ENCODE results near the gene ADTRP. TPM values are rescaled to one million over a fixed set of nuclear protein-coding genes. Genes with fewer than 3 reads are reported as not detected.

ADTRP gene
- total RNA-seq, 1 donor from 2014 or later, result 3.4 TPM

- Mint-ChIP-seq H3K4me1 (peaks cover 2% of the 10 kb centered on the region), H3K27me3 (ENCODE audit: low read depth) (no peaks in the 10 kb centered on the region), H3K9me3 (peaks cover 9% of the 10 kb centered on the region), H3K4me3 (no peak overlapping the region), H3K36me3 (no peaks in the 10 kb centered on the region), H3K27ac (no peak overlapping the region)
- no peak for DNase-seq (ENCODE audit: low spot score in 2 of 2, unreplicated experiment in 2 of 2)
- TF ChIP-seq, protein P1, sequence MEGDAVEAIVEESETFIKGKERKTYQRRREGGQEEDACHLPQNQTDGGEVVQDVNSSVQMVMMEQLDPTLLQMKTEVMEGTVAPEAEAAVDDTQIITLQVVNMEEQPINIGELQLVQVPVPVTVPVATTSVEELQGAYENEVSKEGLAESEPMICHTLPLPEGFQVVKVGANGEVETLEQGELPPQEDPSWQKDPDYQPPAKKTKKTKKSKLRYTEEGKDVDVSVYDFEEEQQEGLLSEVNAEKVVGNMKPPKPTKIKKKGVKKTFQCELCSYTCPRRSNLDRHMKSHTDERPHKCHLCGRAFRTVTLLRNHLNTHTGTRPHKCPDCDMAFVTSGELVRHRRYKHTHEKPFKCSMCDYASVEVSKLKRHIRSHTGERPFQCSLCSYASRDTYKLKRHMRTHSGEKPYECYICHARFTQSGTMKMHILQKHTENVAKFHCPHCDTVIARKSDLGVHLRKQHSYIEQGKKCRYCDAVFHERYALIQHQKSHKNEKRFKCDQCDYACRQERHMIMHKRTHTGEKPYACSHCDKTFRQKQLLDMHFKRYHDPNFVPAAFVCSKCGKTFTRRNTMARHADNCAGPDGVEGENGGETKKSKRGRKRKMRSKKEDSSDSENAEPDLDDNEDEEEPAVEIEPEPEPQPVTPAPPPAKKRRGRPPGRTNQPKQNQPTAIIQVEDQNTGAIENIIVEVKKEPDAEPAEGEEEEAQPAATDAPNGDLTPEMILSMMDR (IDR thresholded peaks at IDR 0.05; ENCODE audit: unreplicated experiment), result no peak
These were observed 42.2 kb upstream of the ADTRP start for GRCh38 chr6:11820821-11821220.

DNA sequence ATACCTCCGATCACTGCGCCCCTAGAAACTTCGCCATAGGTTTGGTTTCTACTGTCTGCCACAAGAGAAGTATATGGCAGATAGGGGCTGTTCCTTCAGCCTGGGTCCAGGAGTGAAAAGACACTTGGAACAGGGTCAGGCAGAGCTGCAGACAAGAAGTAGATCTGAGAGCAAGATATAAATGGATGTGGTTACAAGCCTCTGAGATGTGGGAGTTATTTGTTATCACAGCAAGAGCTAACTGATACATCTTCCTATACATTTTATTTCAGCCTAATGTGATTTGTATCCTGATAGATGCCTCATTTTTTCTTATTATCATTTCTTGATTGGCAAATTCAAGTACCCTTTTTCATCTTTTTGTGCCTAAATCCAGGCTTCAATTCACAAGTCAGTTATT, 40.9 kb upstream of the ADTRP start:
- Mint-ChIP-seq H3K27me3 (ENCODE audit: low read depth) (no peaks in the 10 kb centered on the region), H3K4me3 (no peak overlapping the region), H3K4me1 (peaks cover 6% of the 10 kb centered on the region), H3K9me3 (peaks cover 9% of the 10 kb centered on the region), H3K36me3 (no peaks in the 10 kb centered on the region), H3K27ac (no peak overlapping the region)
- TF ChIP-seq, protein P1 (IDR thresholded peaks at IDR 0.05; ENCODE audit: unreplicated experiment), result no peak
- no peak for DNase-seq (ENCODE audit: low spot score in 2 of 2, unreplicated experiment in 2 of 2)

DNA sequence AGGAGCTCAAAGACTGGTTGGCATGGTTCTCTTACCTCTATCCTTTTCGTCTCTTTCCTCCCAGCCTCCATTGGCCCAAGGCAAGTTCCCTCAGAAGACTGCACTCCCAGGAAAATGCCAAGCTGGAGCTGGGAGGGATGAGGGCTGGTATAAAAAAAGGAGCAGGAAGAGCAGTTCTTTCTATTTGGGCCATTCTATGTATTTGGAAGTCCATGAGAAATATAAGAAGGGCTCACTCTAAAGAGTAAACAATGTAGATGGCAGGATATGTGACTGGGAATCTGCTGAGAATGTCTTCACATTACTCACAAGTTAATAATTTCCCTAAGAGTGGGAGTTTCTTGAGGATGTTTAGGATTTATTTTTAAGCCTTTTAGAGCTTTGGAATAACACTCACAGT, 36.6 kb upstream of the ADTRP start:
- Mint-ChIP-seq H3K4me1 (peaks cover 23% of the 10 kb centered on the region), H3K27me3 (ENCODE audit: low read depth) (no peaks in the 10 kb centered on the region), H3K27ac (peak overlapping the region; percentile 60), H3K9me3 (peaks cover 9% of the 10 kb centered on the region), H3K4me3 (no peak overlapping the region), H3K36me3 (no peaks in the 10 kb centered on the region)
- no peak for DNase-seq (ENCODE audit: low spot score in 2 of 2, unreplicated experiment in 2 of 2)
- TF ChIP-seq, protein P1 (IDR thresholded peaks at IDR 0.05; ENCODE audit: unreplicated experiment), result no peak

- DNase-seq (ENCODE audit: low spot score in 2 of 2, unreplicated experiment in 2 of 2), result no peak
- no peaks in the 10 kb centered on the region for H3K27me3 Mint-ChIP-seq (ENCODE audit: low read depth)
- H3K4me1 Mint-ChIP-seq, result peaks cover 27% of the 10 kb centered on the region
- peak overlapping the region; percentile 60 for H3K27ac Mint-ChIP-seq
- H3K4me3 Mint-ChIP-seq, result no peak overlapping the region
- TF ChIP-seq, protein P1 (IDR thresholded peaks at IDR 0.05; ENCODE audit: unreplicated experiment), result no peak
- no peaks in the 10 kb centered on the region for H3K36me3 Mint-ChIP-seq
- H3K9me3 Mint-ChIP-seq, result peaks cover 6% of the 10 kb centered on the region
These were observed 36.2 kb upstream of the ADTRP start for GRCh38 chr6:11814819-11815218.

DNA sequence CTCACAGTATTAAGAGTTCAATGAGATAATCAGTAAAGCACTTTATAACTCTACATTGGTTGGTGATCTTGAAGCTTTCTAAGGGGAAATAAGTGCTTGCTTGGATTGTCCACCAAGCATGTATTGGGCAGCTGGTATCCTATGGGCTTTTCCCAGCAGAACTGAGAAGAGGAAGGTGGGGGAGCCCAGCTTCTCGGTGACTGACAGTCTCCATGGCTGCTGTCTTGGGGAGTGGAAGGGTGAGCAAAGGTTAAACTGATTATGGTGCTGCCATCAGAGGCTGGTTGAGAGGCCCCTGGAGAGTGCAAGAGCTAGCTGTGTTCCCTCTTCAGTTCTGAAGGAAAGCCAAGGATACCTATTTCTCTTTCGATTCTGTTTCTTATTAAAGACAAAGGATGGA, 35.5 kb upstream of the ADTRP start:
- H3K27me3 Mint-ChIP-seq (ENCODE audit: low read depth), result no peaks in the 10 kb centered on the region
- no peak for DNase-seq (ENCODE audit: low spot score in 2 of 2, unreplicated experiment in 2 of 2)
- H3K4me1 Mint-ChIP-seq, result peaks cover 32% of the 10 kb centered on the region
- TF ChIP-seq, protein P1 (IDR thresholded peaks at IDR 0.05; ENCODE audit: unreplicated experiment), result no peak
- no peaks in the 10 kb centered on the region for H3K36me3 Mint-ChIP-seq
- H3K4me3 Mint-ChIP-seq, result no peak overlapping the region
- H3K9me3 Mint-ChIP-seq, result no peaks in the 10 kb centered on the region
- no peak overlapping the region for H3K27ac Mint-ChIP-seq

DNA sequence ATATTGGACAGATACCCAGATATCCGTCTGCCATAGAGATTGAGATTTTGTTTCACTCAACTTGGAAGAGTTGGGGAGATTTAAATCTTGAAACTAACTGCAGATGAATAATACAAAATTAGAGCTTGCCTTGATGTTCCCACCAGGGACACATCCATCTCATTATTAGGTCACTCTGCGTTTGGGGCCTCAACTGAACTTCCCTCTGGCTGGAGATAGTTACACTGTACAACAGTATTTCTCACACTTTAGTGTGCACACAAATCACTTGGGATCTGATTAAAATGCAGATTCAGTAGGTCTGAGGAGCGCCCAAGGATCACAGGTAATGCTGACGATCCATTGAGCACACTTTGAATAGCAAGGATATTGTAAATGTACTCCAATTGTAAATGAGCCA, 35.0 kb upstream of the ADTRP start:
- DNase-seq (ENCODE audit: low spot score in 2 of 2, unreplicated experiment in 2 of 2), result no peak
- Mint-ChIP-seq H3K4me1 (peaks cover 32% of the 10 kb centered on the region), H3K36me3 (no peaks in the 10 kb centered on the region), H3K4me3 (no peak overlapping the region), H3K27ac (no peak overlapping the region), H3K27me3 (ENCODE audit: low read depth) (no peaks in the 10 kb centered on the region), H3K9me3 (no peaks in the 10 kb centered on the region)
- TF ChIP-seq, protein P1 (IDR thresholded peaks at IDR 0.05; ENCODE audit: unreplicated experiment), result no peak

All from mesothelial cell of epicardium (in vitro differentiated cells).